C4-2B (cell line): ENCODE data around the gene PLIN4.

Experiments
- H3K27ac ChIP-seq: fragments of 450-650 bp; 2 replicates; pipeline ENCODE4 v1.5.1; 2017
- CTCF ChIP-seq: fragments of 450-650 bp; conservative IDR thresholded peaks from 2 replicates; pipeline ENCODE4 v1.5.1; 2017; ENCODE audit warnings: mild to moderate bottlenecking
- ZFX ChIP-seq: fragments of 450-650 bp; IDR thresholded peaks from 2 replicates; pipeline ENCODE4 v1.6.1; 2017

The PLIN4 gene

GRCh38 chr19:4473011-4473762, 45.1 kb downstream of the PLIN4 start:
- TF ChIP-seq CTCF (no peak), ZFX (no peak)
- peak overlapping the region; percentile 81 for H3K27ac ChIP-seq

GRCh38 chr19:4472174-4472974, 45.9 kb downstream of the PLIN4 start, which contains the start of gene HDGFL2:
Gene HDGFL2 (plus strand): TSS chr19:4472297. CDS start chr19:4472351, 54 bp downstream.
- TF ChIP-seq ZFX (peak; percentile 45; the same call in 1 of the 2 replicates), CTCF (no peak)
- peak within 1 kb of the TSS; percentile 81 for H3K27ac ChIP-seq

GRCh38 chr19:4471403-4472173, 46.7 kb downstream of the PLIN4 start:
- TF ChIP-seq ZFX (no peak), CTCF (no peak)
- H3K27ac ChIP-seq, result peak overlapping the region; percentile 81

GRCh38 chr19:4467835-4468234, 50.5 kb downstream of the PLIN4 start:
- H3K27ac ChIP-seq, result no peak overlapping the region

GRCh38 chr19:4464815-4465581, 53.3 kb downstream of the PLIN4 start:
- TF ChIP-seq ZFX (no peak), CTCF (no peak)
- H3K27ac ChIP-seq, result no peak overlapping the region

More at GRCh38 chr19:4467835-4468234, 50.5 kb downstream of the PLIN4 start:
- TF ChIP-seq CTCF, result no peak
- TF ChIP-seq ZFX, result no peak

- peak within 1 kb of the TSS; percentile 63 for H3K27ac ChIP-seq
- TF ChIP-seq CTCF (no peak), ZFX (no peak)
Measured at GRCh38 chr19:4457654-4458395, 60.5 kb downstream of the PLIN4 start, which contains the start of gene UBXN6. Gene UBXN6 (minus strand): TSS chr19:4457794. CDS start chr19:4457697, 97 bp downstream.
